HFFc6 (cell line): ENCODE results near the gene UMPS. TPM values are rescaled to one million over a fixed set of nuclear protein-coding genes. Genes with fewer than 3 reads are reported as not detected.

Source experiments
- DNase-seq: peaks from one replicate; pipeline ENCODE4 v3.0.0-alpha.2; 2018
- H3K27ac Mint-ChIP-seq: 2 replicates; pipeline ENCODE4 v1.8.0; 2020; ENCODE audit warnings: mild to moderate bottlenecking, mixed read lengths
- H3K27me3 Mint-ChIP-seq: 2 replicates; pipeline ENCODE4 v1.8.0; 2021; ENCODE audit warnings: mild to moderate bottlenecking, moderate library complexity, mixed read lengths; ENCODE audit not compliant: insufficient read depth
- H3K36me3 Mint-ChIP-seq: 2 replicates; pipeline ENCODE4 v1.8.0; 2021; ENCODE audit warnings: low read depth, mixed read lengths
- H3K4me1 Mint-ChIP-seq: 2 replicates; pipeline ENCODE4 v1.8.0; 2020; ENCODE audit warnings: low read depth, mixed read lengths
- H3K4me3 Mint-ChIP-seq: 2 replicates; pipeline ENCODE4 v1.8.0; 2020; ENCODE audit warnings: mild to moderate bottlenecking, moderate library complexity, mixed read lengths
- H3K9me3 Mint-ChIP-seq: 2 replicates; pipeline ENCODE4 v1.8.0; 2020; ENCODE audit warnings: mild to moderate bottlenecking, mixed read lengths
- CTCF ChIP-seq: fragments of 200-600 bp; sonication (generic); IDR thresholded peaks from 2 replicates; pipeline ENCODE4 v1.5.0; 2021; ENCODE audit warnings: antibody characterized with exemption, mild to moderate bottlenecking
- microRNA-seq: library from miRNA; unstranded; fragments of <30 nt; microRNA quantifications from one replicate; pipeline ENCODE4, GENCODE V29; 2019
- total RNA-seq, 6 experiments: library from RNA; stranded (reverse); fragmentation: NEBNext Ultra II Directional; extraction: Animal tissue kit (Norgen Biotek cat#: 25700); gene quantifications; 2 replicates in 1 of 6; 3 replicates in 5 of 6; pipeline ENCODE4 v1.2.3, GENCODE V29; 2021

The UMPS gene
- total RNA-seq, 6 experiments from 2014 or later, result 25.2 to 39.6 (median 28.4) TPM

GRCh38 chr3:124791639-124792151 lies 61.4 kb downstream of the UMPS start:
- peak; percentile 94 for DNase-seq
- no peak for TF ChIP-seq CTCF
- peak overlapping the region; percentile 99 for H3K27ac Mint-ChIP-seq
- H3K27me3 Mint-ChIP-seq, result no peaks in the 10 kb centered on the region; the same call in 1 of the 2 replicates
- peak overlapping the region; percentile 76 for H3K4me3 Mint-ChIP-seq
- no peaks in the 10 kb centered on the region for H3K9me3 Mint-ChIP-seq
- peaks cover 60% of the 10 kb centered on the region for H3K4me1 Mint-ChIP-seq
- H3K36me3 Mint-ChIP-seq, result peaks cover 6% of the 10 kb centered on the region

GRCh38 chr3:124792341-124793040 lies 62.2 kb downstream of the UMPS start:
- Mint-ChIP-seq H3K36me3 (peaks cover 6% of the 10 kb centered on the region), H3K27ac (peak overlapping the region; percentile 99), H3K4me1 (peaks cover 52% of the 10 kb centered on the region)

GRCh38 chr3:124793054-124793739 lies 62.9 kb downstream of the UMPS start:
- Mint-ChIP-seq H3K4me3 (peak overlapping the region; percentile 48; the same call in 1 of the 2 replicates), H3K36me3 (peaks cover 6% of the 10 kb centered on the region), H3K4me1 (peaks cover 48% of the 10 kb centered on the region), H3K27ac (peak overlapping the region; percentile 99), H3K27me3 (no peaks in the 10 kb centered on the region; the same call in 1 of the 2 replicates), H3K9me3 (no peaks in the 10 kb centered on the region)
- peak; percentile 17 for DNase-seq
- TF ChIP-seq CTCF, result no peak

More at GRCh38 chr3:124792341-124793040, 62.2 kb downstream of the UMPS start:
- Mint-ChIP-seq H3K4me3 (peak overlapping the region; percentile 76), H3K9me3 (no peaks in the 10 kb centered on the region), H3K27me3 (no peaks in the 10 kb centered on the region; the same call in 1 of the 2 replicates)
- no peak for TF ChIP-seq CTCF
- no peak for DNase-seq

- Mint-ChIP-seq H3K9me3 (no peaks in the 10 kb centered on the region), H3K36me3 (peaks cover 6% of the 10 kb centered on the region), H3K4me3 (no peak overlapping the region), H3K27me3 (no peaks in the 10 kb centered on the region; the same call in 1 of the 2 replicates), H3K27ac (no peak overlapping the region), H3K4me1 (peaks cover 31% of the 10 kb centered on the region)
- DNase-seq, result no peak
- no peak for TF ChIP-seq CTCF
Observed at GRCh38 chr3:124796477-124796876, 66.2 kb downstream of the UMPS start.

- peaks cover 7% of the 10 kb centered on the region for H3K36me3 Mint-ChIP-seq
- peaks cover 1% of the 10 kb centered on the region for H3K27me3 Mint-ChIP-seq
- DNase-seq, result no peak
- no peak overlapping the region for H3K27ac Mint-ChIP-seq
- TF ChIP-seq CTCF, result no peak
- H3K4me1 Mint-ChIP-seq, result peaks cover 21% of the 10 kb centered on the region
- no peak overlapping the region for H3K4me3 Mint-ChIP-seq
- H3K9me3 Mint-ChIP-seq, result no peaks in the 10 kb centered on the region
Observed at GRCh38 chr3:124797426-124797945, 67.2 kb downstream of the UMPS start.

Small RNA genes within 50 kb of the gene (microRNA-seq; reads per million reads assigned to microRNA genes)
- 2.3 reads per million for gene MIR544B

Other genes starting within 250 kb of the UMPS start
- gene ITGB5, start 156.9 kb downstream of the UMPS start, total RNA-seq, result 100 to 1,000 TPM; 203 to 332 (median 220) TPM
- gene MUC13, start 204.3 kb downstream of the UMPS start, total RNA-seq, result under 1 TPM in 4 of 6 experiments, not detected in 2; 0.06 to 0.21 (median 0.09) TPM